C4-2B (cell line): ENCODE results near the gene FGD5.

ENCODE experiments used
- H3K27ac ChIP-seq: fragments of 450-650 bp; 2 replicates; pipeline ENCODE4 v1.5.1; 2017
- ZFX ChIP-seq: fragments of 450-650 bp; IDR thresholded peaks from 2 replicates; pipeline ENCODE4 v1.6.1; 2017
- TF ChIP-seq, protein P1 (sequence below): fragments of 450-650 bp; conservative IDR thresholded peaks from 2 replicates; pipeline ENCODE4 v1.5.1; 2017; ENCODE audit warnings: mild to moderate bottlenecking

FGD5 gene, protein sequence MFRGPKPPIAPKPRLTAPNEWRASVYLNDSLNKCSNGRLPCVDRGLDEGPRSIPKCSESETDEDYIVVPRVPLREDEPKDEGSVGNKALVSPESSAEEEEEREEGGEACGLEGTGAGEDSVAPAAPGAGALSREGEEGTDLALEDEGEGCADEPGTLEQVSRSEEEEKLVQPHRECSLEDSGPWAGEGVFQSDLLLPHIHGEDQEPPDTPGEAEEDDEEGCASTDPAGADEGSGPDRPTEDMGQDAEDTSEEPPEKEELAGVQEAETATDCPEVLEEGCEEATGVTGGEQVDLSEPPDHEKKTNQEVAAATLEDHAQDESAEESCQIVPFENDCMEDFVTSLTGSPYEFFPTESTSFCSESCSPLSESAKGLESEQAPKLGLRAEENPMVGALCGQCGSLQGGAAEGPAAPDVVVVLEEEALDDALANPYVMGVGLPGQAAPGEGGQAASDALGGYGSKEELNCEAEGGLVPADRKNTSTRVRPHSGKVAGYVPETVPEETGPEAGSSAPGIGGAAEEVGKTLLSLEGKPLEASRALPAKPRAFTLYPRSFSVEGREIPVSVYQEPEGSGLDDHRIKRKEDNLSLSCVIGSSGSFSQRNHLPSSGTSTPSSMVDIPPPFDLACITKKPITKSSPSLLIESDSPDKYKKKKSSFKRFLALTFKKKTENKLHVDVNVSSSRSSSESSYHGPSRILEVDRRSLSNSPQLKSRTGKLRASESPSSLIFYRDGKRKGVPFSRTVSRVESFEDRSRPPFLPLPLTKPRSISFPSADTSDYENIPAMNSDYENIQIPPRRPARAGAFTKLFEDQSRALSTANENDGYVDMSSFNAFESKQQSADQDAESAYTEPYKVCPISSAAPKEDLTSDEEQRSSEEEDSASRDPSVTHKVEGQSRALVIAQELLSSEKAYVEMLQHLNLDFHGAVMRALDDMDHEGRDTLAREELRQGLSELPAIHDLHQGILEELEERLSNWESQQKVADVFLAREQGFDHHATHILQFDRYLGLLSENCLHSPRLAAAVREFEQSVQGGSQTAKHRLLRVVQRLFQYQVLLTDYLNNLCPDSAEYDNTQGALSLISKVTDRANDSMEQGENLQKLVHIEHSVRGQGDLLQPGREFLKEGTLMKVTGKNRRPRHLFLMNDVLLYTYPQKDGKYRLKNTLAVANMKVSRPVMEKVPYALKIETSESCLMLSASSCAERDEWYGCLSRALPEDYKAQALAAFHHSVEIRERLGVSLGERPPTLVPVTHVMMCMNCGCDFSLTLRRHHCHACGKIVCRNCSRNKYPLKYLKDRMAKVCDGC (N-terminal part only)

DNA sequence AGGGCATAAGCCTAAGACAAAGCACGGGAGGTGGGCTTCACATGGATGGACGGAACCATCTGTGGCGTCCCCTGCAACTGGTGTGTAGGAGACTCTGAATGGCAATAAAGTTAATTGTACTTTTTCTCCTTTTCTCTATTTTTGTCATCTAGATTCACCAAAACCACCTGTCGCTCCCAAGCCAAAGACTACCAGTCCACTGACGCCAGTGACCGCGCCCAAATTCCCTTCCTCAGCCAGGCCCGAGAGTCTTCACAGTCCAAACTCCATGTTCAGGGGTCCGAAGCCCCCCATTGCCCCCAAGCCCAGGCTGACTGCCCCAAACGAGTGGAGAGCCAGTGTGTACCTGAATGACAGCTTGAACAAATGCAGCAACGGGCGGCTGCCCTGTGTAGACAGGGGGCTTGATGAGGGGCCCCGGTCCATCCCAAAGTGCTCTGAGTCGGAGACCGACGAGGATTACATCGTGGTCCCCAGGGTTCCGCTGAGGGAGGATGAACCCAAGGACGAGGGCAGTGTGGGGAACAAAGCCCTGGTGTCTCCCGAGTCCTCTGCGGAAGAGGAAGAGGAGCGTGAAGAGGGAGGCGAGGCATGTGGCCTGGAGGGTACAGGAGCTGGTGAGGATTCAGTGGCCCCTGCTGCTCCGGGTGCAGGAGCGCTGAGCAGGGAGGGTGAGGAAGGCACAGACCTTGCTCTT, at the start of gene FGD5:
TSS of gene FGD5 (plus strand) at position 159 of the 697 bp plus-strand sequence. CDS start at position 269, 110 bp downstream.
- H3K27ac ChIP-seq: no peak within 1 kb of the TSS
- TF ChIP-seq, protein P1, sequence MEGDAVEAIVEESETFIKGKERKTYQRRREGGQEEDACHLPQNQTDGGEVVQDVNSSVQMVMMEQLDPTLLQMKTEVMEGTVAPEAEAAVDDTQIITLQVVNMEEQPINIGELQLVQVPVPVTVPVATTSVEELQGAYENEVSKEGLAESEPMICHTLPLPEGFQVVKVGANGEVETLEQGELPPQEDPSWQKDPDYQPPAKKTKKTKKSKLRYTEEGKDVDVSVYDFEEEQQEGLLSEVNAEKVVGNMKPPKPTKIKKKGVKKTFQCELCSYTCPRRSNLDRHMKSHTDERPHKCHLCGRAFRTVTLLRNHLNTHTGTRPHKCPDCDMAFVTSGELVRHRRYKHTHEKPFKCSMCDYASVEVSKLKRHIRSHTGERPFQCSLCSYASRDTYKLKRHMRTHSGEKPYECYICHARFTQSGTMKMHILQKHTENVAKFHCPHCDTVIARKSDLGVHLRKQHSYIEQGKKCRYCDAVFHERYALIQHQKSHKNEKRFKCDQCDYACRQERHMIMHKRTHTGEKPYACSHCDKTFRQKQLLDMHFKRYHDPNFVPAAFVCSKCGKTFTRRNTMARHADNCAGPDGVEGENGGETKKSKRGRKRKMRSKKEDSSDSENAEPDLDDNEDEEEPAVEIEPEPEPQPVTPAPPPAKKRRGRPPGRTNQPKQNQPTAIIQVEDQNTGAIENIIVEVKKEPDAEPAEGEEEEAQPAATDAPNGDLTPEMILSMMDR: no peak
- TF ChIP-seq ZFX: no peak

DNA sequence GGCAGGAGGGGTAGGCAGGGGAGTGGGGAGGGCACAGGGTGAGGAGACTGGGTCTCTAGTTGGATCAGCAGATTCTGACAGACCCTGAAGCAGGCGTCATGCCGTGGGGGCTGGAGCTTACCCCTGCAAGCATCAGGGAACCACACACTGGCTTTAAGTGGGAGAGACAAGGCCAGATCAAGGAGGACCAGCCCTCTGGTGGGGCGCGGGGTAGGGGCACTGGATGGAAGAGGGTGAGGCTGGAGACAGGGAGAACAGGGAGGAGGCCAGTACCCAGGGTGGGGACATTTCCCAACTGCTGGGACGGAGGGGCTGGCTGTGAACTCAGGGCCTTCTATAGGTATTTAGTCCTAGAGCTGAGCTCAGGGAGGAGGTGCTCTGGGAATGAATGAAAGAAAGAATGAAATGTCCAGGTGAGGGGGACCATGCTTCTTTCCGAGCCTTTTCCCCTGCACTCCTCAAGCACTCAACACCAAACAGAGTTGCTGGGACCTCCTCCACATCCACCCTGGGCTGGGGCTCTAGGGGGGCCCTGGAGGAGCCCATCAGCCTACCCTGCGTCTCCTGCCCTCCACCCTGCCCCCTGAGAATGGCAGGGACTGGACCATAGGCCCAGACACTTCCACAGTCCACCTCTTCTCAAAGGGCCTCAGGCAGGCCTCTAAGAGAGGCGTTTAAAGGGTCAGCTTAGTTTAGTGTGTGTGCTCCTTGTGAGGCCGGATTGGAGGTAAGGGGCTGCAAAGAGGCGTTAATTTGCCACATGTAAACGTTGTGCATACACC, 49.0 kb upstream of the FGD5 start:
- no peak for TF ChIP-seq ZFX

GRCh38 chr3:14770591-14770990, 48.2 kb upstream of the FGD5 start:
- TF ChIP-seq, protein P1: no peak
- no peak for TF ChIP-seq ZFX
- H3K27ac ChIP-seq: no peak overlapping the region

More for the DNA sequence above, 49.0 kb upstream of the FGD5 start:
- no peak overlapping the region for H3K27ac ChIP-seq

DNA sequence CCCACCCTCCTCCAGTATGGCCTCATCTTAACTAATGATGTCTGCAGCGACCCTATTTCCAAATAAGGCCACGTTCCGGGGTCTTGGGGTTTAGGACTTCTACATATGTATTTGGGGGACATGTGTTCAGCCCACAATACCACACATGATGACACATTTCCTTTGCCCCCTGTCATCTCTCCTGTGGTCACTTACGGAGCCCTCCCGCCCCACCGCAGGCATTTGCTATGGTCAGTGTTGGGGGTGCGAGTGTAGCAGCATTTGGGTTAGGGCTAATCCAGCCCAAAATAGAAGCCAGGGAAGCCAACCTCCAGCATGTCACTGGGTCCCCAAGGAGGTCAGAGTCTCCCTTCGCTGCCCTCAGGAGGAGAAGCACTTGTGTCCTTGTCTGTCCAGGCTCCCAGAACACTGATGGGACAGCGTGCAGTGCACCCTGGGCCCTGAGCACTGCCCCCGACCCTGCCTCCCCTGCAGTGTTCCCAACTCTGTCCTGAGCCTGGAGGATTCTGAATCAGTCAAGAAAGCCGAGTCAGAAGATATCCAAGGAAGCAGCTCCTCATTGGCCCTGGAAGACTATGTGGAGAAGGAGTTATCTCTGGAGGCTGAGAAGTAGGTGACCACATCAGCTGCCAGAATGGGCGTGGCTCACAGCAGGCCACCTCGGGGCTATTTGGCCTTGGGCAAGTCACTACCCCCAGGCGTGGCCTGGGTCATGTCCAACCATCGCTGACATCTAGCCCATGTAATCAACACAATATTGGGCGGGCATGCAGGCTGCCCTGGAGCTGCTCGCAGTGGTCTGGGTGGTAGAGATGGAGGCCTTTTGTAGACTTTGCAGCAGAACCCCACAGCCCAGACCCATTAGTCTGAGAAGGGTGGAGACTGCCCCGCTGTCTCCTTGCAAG, 46.9 kb upstream of the FGD5 start:
- TF ChIP-seq ZFX: no peak

GRCh38 chr3:14772533-14773138, 46.1 kb upstream of the FGD5 start:
- no peak overlapping the region for H3K27ac ChIP-seq
- TF ChIP-seq ZFX: no peak
- TF ChIP-seq, protein P1: no peak

More for the DNA sequence above, 46.9 kb upstream of the FGD5 start:
- no peak overlapping the region for H3K27ac ChIP-seq

DNA sequence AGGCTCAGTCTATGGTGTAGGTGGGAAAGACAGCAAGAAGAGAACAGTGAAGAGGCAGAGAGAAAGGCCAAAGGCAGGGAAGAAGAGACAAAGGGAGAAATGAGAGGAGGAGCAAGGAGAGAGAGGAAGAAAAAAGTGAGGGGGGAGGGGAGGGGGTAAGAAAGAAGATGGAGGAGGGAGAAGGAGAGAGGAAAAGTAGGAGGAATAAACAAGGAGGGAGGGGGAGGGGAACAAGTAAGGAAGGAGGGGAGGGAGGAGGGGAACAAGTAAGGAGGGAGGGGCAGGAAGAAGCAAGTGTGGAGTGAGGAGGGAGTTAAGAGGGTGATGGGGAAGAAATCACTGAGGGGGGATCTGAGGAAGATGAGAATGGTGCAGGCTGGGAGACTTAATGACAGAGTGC, 45.5 kb upstream of the FGD5 start:
- H3K27ac ChIP-seq: no peak overlapping the region
- TF ChIP-seq, protein P1: no peak
- TF ChIP-seq ZFX: no peak
